ENCODE results near the gene DUT. TPM values are rescaled to one million over a fixed set of nuclear protein-coding genes. Genes with fewer than 3 reads are reported as not detected.

DUT gene
- total and polyA plus RNA-seq, 2 of the 8 experiments (the other 6 are each of a cell fraction or from before 2014, with no cell fraction given): 71.5 to 246 TPM

- TF ChIP-seq PHF8 (conservative IDR thresholded peaks at IDR 0.05; ENCODE audit: low read depth, low read length) (no peak), HDAC2 (IDR thresholded peaks at IDR 0.05; ENCODE audit: borderline replicate concordance in 1 of 2, low read depth in 2 of 2, low read length in 2 of 2) (no peak), CEBPB (IDR thresholded peaks at IDR 0.05; ENCODE audit: low read depth, low read length) (no peak), EGR1 (IDR thresholded peaks at IDR 0.05; ENCODE audit: borderline replicate concordance, low read depth, low read length) (no peak), NANOG (IDR thresholded peaks at IDR 0.05; ENCODE audit: insufficient read depth, low read depth, low read length, poor library complexity, severe bottlenecking) (no peak), SP4 (IDR thresholded peaks at IDR 0.05; ENCODE audit: low read length) (no peak)
These were observed 2.3 kb downstream of the DUT start (continued) for GRCh38 chr15:48333540-48333939.

Data from H1 (cell line).